ENCODE results near the gene DUSP10.

DNA sequence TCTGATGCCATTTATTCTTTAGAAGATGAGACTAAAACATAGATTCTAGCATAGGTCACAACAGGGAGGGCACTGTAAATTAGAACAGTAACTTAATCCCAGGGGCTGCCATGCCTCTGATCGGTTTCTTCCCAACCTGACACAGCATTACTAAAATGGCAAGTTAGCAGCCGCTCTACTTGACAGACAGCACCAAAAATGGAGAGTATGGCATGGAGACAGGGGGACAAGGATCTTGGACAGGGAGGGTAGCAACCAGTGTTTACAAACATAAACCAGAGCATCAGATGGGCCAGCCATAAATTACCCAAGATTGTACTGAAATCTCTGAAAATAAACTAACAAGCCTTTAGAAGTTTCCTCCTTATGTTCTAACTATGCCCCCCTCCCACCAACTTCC is 5.9 kb downstream of the DUSP10 start:
- TF ChIP-seq, protein P1, sequence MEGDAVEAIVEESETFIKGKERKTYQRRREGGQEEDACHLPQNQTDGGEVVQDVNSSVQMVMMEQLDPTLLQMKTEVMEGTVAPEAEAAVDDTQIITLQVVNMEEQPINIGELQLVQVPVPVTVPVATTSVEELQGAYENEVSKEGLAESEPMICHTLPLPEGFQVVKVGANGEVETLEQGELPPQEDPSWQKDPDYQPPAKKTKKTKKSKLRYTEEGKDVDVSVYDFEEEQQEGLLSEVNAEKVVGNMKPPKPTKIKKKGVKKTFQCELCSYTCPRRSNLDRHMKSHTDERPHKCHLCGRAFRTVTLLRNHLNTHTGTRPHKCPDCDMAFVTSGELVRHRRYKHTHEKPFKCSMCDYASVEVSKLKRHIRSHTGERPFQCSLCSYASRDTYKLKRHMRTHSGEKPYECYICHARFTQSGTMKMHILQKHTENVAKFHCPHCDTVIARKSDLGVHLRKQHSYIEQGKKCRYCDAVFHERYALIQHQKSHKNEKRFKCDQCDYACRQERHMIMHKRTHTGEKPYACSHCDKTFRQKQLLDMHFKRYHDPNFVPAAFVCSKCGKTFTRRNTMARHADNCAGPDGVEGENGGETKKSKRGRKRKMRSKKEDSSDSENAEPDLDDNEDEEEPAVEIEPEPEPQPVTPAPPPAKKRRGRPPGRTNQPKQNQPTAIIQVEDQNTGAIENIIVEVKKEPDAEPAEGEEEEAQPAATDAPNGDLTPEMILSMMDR (IDR thresholded peaks at IDR 0.05) = no peak
- TF ChIP-seq POLR2A (IDR thresholded peaks at IDR 0.05) = no peak

Data from prostate gland (tissue), 2 donors.